ENCODE results near the gene EDN2.
A peak's percentile ranks its signal among the peaks of the same experiment; 100 is the strongest.

EDN2 gene

GRCh38 chr1:41520951-41521752 is 36.7 kb upstream of the EDN2 start:
- no peak for DNase-seq
- intact Hi-C loops (cut with DNase I) = no loop called here

- intact Hi-C loops (cut with DNase I) = no loop called here
Measured at GRCh38 chr1:41519667-41520066, 35.2 kb upstream of the EDN2 start.

GRCh38 chr1:41518471-41518870 is 34.0 kb upstream of the EDN2 start:
- DNase-seq = no peak
- intact Hi-C loops (cut with DNase I) = no loop called here

More at GRCh38 chr1:41519667-41520066, 35.2 kb upstream of the EDN2 start:
- DNase-seq = no peak

- intact Hi-C loops (cut with DNase I) = no loop called here
- DNase-seq = no peak
Measured at GRCh38 chr1:41517062-41517438, 32.6 kb upstream of the EDN2 start.

- intact Hi-C loops (cut with DNase I) = no loop called here
- peak; percentile 79 to 97 (median 91) for DNase-seq
Measured at GRCh38 chr1:41516168-41517061, 31.9 kb upstream of the EDN2 start.

- intact Hi-C loops (cut with DNase I) = no loop called here
- DNase-seq = no peak
Measured at GRCh38 chr1:41515778-41516167, 31.3 kb upstream of the EDN2 start.

- intact Hi-C loops (cut with DNase I) = no loop called here
- peak; percentile 40 to 92 (median 77) for DNase-seq
Measured at GRCh38 chr1:41515131-41515678, 30.7 kb upstream of the EDN2 start.

- DNase-seq = no peak
- intact Hi-C loops (cut with DNase I) = no loop called here
Measured at GRCh38 chr1:41514381-41514780, 29.9 kb upstream of the EDN2 start.

GRCh38 chr1:41513383-41513735 is 28.9 kb upstream of the EDN2 start:
- DNase-seq = no peak
- intact Hi-C loops (cut with DNase I) = no loop called here

- no peak for DNase-seq
- intact Hi-C loops (cut with DNase I) = no loop called here
Measured at GRCh38 chr1:41512701-41513382, 28.4 kb upstream of the EDN2 start.

GRCh38 chr1:41511239-41511540 is 26.7 kb upstream of the EDN2 start:
- intact Hi-C loops (cut with DNase I) = no loop called here
- DNase-seq = no peak

- intact Hi-C loops (cut with DNase I) = no loop called here
- DNase-seq = no peak
Measured at GRCh38 chr1:41510531-41511238, 26.2 kb upstream of the EDN2 start.

GRCh38 chr1:41509270-41509671 is 24.8 kb upstream of the EDN2 start:
- intact Hi-C loops (cut with DNase I) = no loop called here
- no peak for DNase-seq

GRCh38 chr1:41508290-41508689 is 23.8 kb upstream of the EDN2 start:
- DNase-seq = no peak
- intact Hi-C loops (cut with DNase I) = no loop called here

- no peak for DNase-seq
- intact Hi-C loops (cut with DNase I) = no loop called here
Measured at GRCh38 chr1:41507836-41508235, 23.4 kb upstream of the EDN2 start.

- DNase-seq = no peak
- intact Hi-C loops (cut with DNase I) = no loop called here
Measured at GRCh38 chr1:41507110-41507720, 22.7 kb upstream of the EDN2 start.

- intact Hi-C loops (cut with DNase I) = no loop called here
Measured at GRCh38 chr1:41504114-41505035, 19.9 kb upstream of the EDN2 start.

More at GRCh38 chr1:41504114-41505035, 19.9 kb upstream of the EDN2 start:
- no peak for DNase-seq
